Endothelial cell of umbilical vein (primary cell): ENCODE measurements around the gene DEGS2. TPM values are rescaled to one million over a fixed set of nuclear protein-coding genes. Genes with fewer than 3 reads are reported as not detected.

Experiments
- BruUV-seq: library from RNA; stranded (reverse); fragments of 400-500 nt; replicated peaks from 2 replicates; lab custom pipeline; 2021; lab: Mats Ljungman, UMichigan
- CTCF ChIA-PET: fragments of 300-600, 350-600 bp; sonication (Branson Sonifier 250); formaldehyde crosslinking; loops from one replicate; lab custom pipeline; 2021; ENCODE audit warnings: antibody characterized with exemption, inconsistent platforms; lab: Charles Lee
- POLR2A ChIA-PET: fragments of 300-600, 350-600 bp; sonication (Branson Sonifier 250); formaldehyde crosslinking; loops from one replicate; lab custom pipeline; 2021; ENCODE audit warnings: antibody characterized with exemption, inconsistent platforms; lab: Charles Lee
- DNase-seq: peaks from one replicate; pipeline ENCODE4 v3.0.0-alpha.2; 2011; ENCODE audit warnings: low read depth, low spot score
- FAIRE-seq: peaks from 2 replicates; lab custom pipeline; 2011; peaks lifted over from hg19 to GRCh38; lab: Jason Lieb, UNC
- H2AFZ ChIP-seq: 2 replicates; pipeline ENCODE4 v1.6.0; 2012; ENCODE audit warnings: low read depth, low read length, control low read depth, inconsistent platforms
- H3K27ac ChIP-seq: 2 replicates; pipeline ENCODE4 v1.5.1; 2011; ENCODE audit warnings: low read depth, mild to moderate bottlenecking, control low read depth, low read length, moderate library complexity; ENCODE audit not compliant: insufficient read depth
- H3K27me3 ChIP-seq, 2 experiments: 2 replicates each; pipeline versions ENCODE4 v1.6.0 to v1.6.1; 2011; ENCODE audit warnings: low read length in 2 of 2, mixed read lengths in 1 of 2; ENCODE audit not compliant: control insufficient read depth in 2 of 2, insufficient read depth in 2 of 2
- H3K36me3 ChIP-seq, 2 experiments: 2 replicates in 1 of 2; 3 replicates in 1 of 2; pipeline ENCODE4 v1.5.1; 2011; ENCODE audit warnings: low read length in 2 of 2, mild to moderate bottlenecking in 1 of 2, moderate library complexity in 1 of 2; ENCODE audit not compliant: control insufficient read depth in 2 of 2, insufficient read depth in 2 of 2; ENCODE audit errors: extremely low read depth in 1 of 2
- H3K4me1 ChIP-seq: 3 replicates; pipeline ENCODE4 v1.5.1; 2011; ENCODE audit warnings: mild to moderate bottlenecking, low read length; ENCODE audit not compliant: control insufficient read depth, insufficient read depth; ENCODE audit errors: extremely low read depth
- H3K4me2 ChIP-seq: 2 replicates; pipeline ENCODE4 v1.6.1; 2011; ENCODE audit warnings: low read length, control low read depth, mixed read lengths; ENCODE audit not compliant: insufficient read depth
- H3K4me3 ChIP-seq, 3 experiments: fragments of 200-600 bp in 1 of 3; sonication (generic), shearing (Covaris generic) in 1 of 3; replicated peaks in 1 of 3; 2 replicates each; pipeline ENCODE4 v1.5.1; 2011 to 2016; ENCODE audit warnings: control low read depth in 3 of 3, low read length in 3 of 3, mild to moderate bottlenecking in 2 of 3, inconsistent platforms in 1 of 3, low read depth in 1 of 3, moderate library complexity in 1 of 3; ENCODE audit not compliant: insufficient read depth in 1 of 3
- H3K79me2 ChIP-seq: 2 replicates; pipeline ENCODE4 v1.6.0; 2012; ENCODE audit warnings: low read length, inconsistent platforms; ENCODE audit not compliant: control insufficient read depth, insufficient read depth
- H3K9ac ChIP-seq: replicated peaks from 2 replicates; pipeline ENCODE3; 2011; ENCODE audit warnings: low read length, control low read depth; ENCODE audit not compliant: insufficient read depth; ENCODE audit errors: extremely low read depth
- H3K9me1 ChIP-seq: replicated peaks from 3 replicates; pipeline ENCODE4 v1.6.0; 2011; ENCODE audit warnings: mild to moderate bottlenecking, low read length; ENCODE audit not compliant: control insufficient read depth, insufficient read depth; ENCODE audit errors: extremely low read depth
- H3K9me3 ChIP-seq: replicated peaks from 2 replicates; pipeline ENCODE4 v1.5.1; 2012; ENCODE audit warnings: low read length, inconsistent platforms; ENCODE audit not compliant: control insufficient read depth, insufficient read depth
- H4K20me1 ChIP-seq: replicated peaks from 2 replicates; pipeline ENCODE3; 2011; ENCODE audit warnings: mild to moderate bottlenecking, low read length; ENCODE audit not compliant: control insufficient read depth, insufficient read depth; ENCODE audit errors: extremely low read depth
- EZH2 ChIP-seq: IDR thresholded peaks from 2 replicates; pipeline ENCODE4 v1.6.1; 2012; ENCODE audit warnings: borderline replicate concordance, low read depth, mild to moderate bottlenecking, moderate library complexity, low read length, inconsistent platforms; ENCODE audit not compliant: severe bottlenecking
- FOS ChIP-seq: IDR thresholded peaks from 2 replicates; pipeline ENCODE4 v1.6.1; 2011; ENCODE audit warnings: mild to moderate bottlenecking, low read length, moderate library complexity, borderline replicate concordance; ENCODE audit not compliant: insufficient read depth
- GATA2 ChIP-seq: IDR thresholded peaks from 2 replicates; pipeline ENCODE4 v1.7.0; 2011; ENCODE audit warnings: low read depth, mild to moderate bottlenecking, moderate library complexity, mixed read lengths, low read length; ENCODE audit not compliant: insufficient read length, insufficient read depth
- JUN ChIP-seq: IDR thresholded peaks from 2 replicates; pipeline ENCODE4 v1.6.1; 2011; ENCODE audit warnings: borderline replicate concordance, low read depth; ENCODE audit not compliant: insufficient read length, insufficient read depth
- MYC ChIP-seq: IDR thresholded peaks from one replicate; pipeline ENCODE4 v1.6.1; 2011; ENCODE audit warnings: mild to moderate bottlenecking, low read depth, low read length
- POLR2A ChIP-seq: IDR thresholded peaks from 2 replicates; pipeline ENCODE4 v1.6.1; 2012; ENCODE audit warnings: low read depth, mild to moderate bottlenecking, control low read depth, low read length
- POLR2AphosphoS5 ChIP-seq: IDR thresholded peaks from 2 replicates; pipeline ENCODE4 v1.6.1; 2012; ENCODE audit warnings: low read depth, mild to moderate bottlenecking, control low read depth, low read length, moderate library complexity; ENCODE audit not compliant: insufficient read depth
- dilution Hi-C: fragments of 300-500 bp; cut with MboI; formaldehyde crosslinking; loops from one replicate; pipeline ENCODE4 v1.15.0; 2019; ENCODE audit warnings: low sequenced_read_pairs; ENCODE audit not compliant: extremely low pct_ligation_motif_present
- intact Hi-C: fragments of 100-400 bp; cut with micrococcal nuclease; formaldehyde crosslinking; loops from one replicate; pipeline ENCODE4 v1.10.0; 2022
- polyA plus RNA-seq, 4 experiments: library from polyadenylated mRNA; depleted of rRNA in 3 of 4; stranded (reverse) in 3 of 4; unstranded in 1 of 4; fragments of >200 nt; gene quantifications; 2 replicates each; pipeline versions ENCODE4 v1.2.1 to v1.2.3, GENCODE V29; 2011 to 2012; ENCODE audit warnings: missing spikeins in 1 of 4
- total RNA-seq: library from RNA; stranded (reverse); gene quantifications from 2 replicates; pipeline ENCODE4 v1.2.3, GENCODE V29; 2021
- TF ChIP-seq, protein P1 (sequence below): IDR thresholded peaks from 2 replicates; pipeline ENCODE4 v1.6.1; 2011; ENCODE audit not compliant: insufficient read depth, insufficient read length
- TF ChIP-seq, protein P2 (sequence below), 2 donors: IDR thresholded peaks; 1 replicate in 1 of 2; 2 replicates in 1 of 2; pipeline ENCODE4 v1.5.1; 2011; ENCODE audit warnings: low read length in 2 of 2, mild to moderate bottlenecking in 2 of 2, moderate library complexity in 2 of 2, control low read depth in 1 of 2, inconsistent platforms in 1 of 2, low read depth in 1 of 2; ENCODE audit not compliant: insufficient read depth in 1 of 2; ENCODE audit errors: extremely low read depth in 1 of 2

DEGS2 gene
- total and polyA plus RNA-seq, 2 donors (not counting 3 experiments of a cell fraction or from before 2014, with no cell fraction given): 0.06 TPM; not detected in 1

DNA sequence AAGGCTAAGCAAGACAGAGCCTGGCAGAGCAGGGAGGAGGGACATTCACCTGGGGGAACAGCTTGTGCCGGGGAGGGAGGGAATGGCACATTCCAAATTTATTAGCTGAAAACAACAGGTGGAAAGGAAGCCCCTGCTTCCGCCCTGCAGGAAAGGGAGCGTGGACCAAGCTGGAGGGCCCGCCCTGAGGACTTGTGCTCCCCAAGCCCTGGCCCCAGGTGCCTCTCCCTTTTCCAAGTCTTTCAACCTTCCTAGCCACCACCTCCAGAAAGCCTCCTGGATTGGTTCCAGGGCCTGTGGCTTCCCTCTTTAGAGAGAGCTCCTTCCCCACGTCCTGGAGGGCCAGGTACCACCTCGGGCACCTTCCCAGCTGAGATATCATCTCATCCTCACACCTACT is 2.7 kb downstream of the DEGS2 start:
- no peaks in the 10 kb centered on the region for H3K36me3 ChIP-seq

DNA sequence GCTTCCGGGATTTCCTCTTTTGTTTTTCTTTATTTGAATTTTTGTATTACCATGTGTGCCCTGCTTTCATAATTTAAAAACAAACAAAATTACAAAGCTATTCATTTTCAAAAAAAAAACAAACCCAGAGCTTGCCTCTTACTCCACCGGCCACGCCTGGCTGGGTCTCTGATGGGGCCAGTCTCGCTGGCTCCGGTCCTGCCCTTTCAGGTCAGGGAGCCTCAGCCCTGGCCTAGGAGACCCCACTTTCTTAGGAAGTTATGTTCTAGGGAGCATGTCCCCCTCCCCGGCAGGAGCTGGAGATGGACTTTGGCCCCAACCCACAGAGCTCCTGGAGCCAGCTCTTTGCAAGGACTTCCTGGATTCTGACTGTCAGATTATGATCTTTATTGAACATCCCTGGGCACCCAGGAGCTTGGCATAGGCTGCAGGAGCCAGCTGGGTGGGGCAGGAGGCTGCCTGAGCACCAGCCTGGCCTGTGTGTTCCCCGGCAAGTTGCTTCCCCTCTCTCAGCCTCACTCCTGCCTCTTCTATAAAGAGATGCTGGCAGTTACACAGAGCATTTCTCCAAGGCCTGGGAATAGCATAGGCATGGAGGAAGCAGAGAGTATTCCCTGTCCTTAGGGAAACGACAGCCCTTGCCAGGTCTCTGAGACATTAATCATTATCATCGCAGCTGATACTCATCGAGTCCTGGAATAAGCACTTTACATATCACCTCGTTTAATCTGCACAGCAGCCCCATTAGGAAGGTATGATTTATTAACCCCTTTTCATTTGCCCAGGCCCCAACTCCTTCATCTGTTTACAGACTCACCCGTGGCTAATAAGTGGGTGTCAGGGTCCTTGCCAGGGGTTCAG is 3.5 kb downstream of the DEGS2 start:
- no peaks in the 10 kb centered on the region for H3K79me2 ChIP-seq
- no peak overlapping the region for H3K4me3 ChIP-seq
- BruUV-seq: no TSS peak
- H4K20me1 ChIP-seq: no peaks in the 10 kb centered on the region
- no peak overlapping the region for H3K4me2 ChIP-seq
- intact Hi-C loops: loop anchor here (1.0 to 2.0 kb wide), 3 partner anchors 14 to 59 kb away; no protein-coding TSS in a partner anchor
- CTCF ChIA-PET: interaction anchor here (0.8 to 3.8 kb wide), 13 partner anchors 9 to 219 kb away, joined by 3 to 47 read pairs (median 5); a partner anchor contains a TSS
- no peak overlapping the region for H2AFZ ChIP-seq
- POLR2A ChIA-PET: interaction anchor here (1.4 kb wide), 1 partner anchor 13 kb away, joined by 6 read pairs; no protein-coding TSS in a partner anchor
- H3K9me1 ChIP-seq: no peaks in the 10 kb centered on the region
- H3K9me3 ChIP-seq: no peaks in the 10 kb centered on the region
- no peaks in the 10 kb centered on the region for H3K36me3 ChIP-seq
- DNase-seq (no peak), FAIRE-seq (no peak)
- dilution Hi-C loops: no loop called here
- H3K27me3 ChIP-seq: peaks cover 14 to 18% of the 10 kb centered on the region in 2 experiments
- no peak overlapping the region for H3K9ac ChIP-seq
- H3K4me1 ChIP-seq: no peaks in the 10 kb centered on the region
- TF ChIP-seq POLR2A (no peak), JUN (no peak), GATA2 (no peak), FOS (no peak), EZH2 (no peak), MYC (no peak), POLR2AphosphoS5 (no peak)
- TF ChIP-seq, protein P1, sequence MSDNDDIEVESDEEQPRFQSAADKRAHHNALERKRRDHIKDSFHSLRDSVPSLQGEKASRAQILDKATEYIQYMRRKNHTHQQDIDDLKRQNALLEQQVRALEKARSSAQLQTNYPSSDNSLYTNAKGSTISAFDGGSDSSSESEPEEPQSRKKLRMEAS: no peak
- TF ChIP-seq, protein P2, sequence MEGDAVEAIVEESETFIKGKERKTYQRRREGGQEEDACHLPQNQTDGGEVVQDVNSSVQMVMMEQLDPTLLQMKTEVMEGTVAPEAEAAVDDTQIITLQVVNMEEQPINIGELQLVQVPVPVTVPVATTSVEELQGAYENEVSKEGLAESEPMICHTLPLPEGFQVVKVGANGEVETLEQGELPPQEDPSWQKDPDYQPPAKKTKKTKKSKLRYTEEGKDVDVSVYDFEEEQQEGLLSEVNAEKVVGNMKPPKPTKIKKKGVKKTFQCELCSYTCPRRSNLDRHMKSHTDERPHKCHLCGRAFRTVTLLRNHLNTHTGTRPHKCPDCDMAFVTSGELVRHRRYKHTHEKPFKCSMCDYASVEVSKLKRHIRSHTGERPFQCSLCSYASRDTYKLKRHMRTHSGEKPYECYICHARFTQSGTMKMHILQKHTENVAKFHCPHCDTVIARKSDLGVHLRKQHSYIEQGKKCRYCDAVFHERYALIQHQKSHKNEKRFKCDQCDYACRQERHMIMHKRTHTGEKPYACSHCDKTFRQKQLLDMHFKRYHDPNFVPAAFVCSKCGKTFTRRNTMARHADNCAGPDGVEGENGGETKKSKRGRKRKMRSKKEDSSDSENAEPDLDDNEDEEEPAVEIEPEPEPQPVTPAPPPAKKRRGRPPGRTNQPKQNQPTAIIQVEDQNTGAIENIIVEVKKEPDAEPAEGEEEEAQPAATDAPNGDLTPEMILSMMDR (IDR thresholded peaks at IDR 0.05; ENCODE audit: extremely low read depth in 1 of 2, insufficient read depth in 1 of 2, low read depth in 1 of 2, low read length in 2 of 2): no peak
- no peak overlapping the region for H3K27ac ChIP-seq

More for the DNA sequence above, 2.7 kb downstream of the DEGS2 start:
- no peak overlapping the region for H3K9ac ChIP-seq
- dilution Hi-C loops: no loop called here
- TF ChIP-seq EZH2 (no peak), JUN (no peak), POLR2A (no peak), GATA2 (no peak), POLR2AphosphoS5 (no peak), MYC (no peak)
- TF ChIP-seq, protein P1: no peak
- H3K9me3 ChIP-seq: no peaks in the 10 kb centered on the region
- DNase-seq (no peak), FAIRE-seq (no peak)
- no peaks in the 10 kb centered on the region for H3K9me1 ChIP-seq
- intact Hi-C loops: loop anchor here (1.0 to 2.0 kb wide), 2 partner anchors 14 to 58 kb away; no protein-coding TSS in a partner anchor
- ChIA-PET CTCF (interaction anchor here (1.3 to 3.8 kb wide), 5 partner anchors 8 to 51 kb away, joined by 3 to 47 read pairs (median 5); no protein-coding TSS in a partner anchor), POLR2A (no interaction called here)
- no peaks in the 10 kb centered on the region for H3K79me2 ChIP-seq
- no peaks in the 10 kb centered on the region for H4K20me1 ChIP-seq
- H3K4me1 ChIP-seq: no peaks in the 10 kb centered on the region
- no peak overlapping the region for H3K27ac ChIP-seq
- no peak overlapping the region for H3K4me3 ChIP-seq
- H3K27me3 ChIP-seq: peaks cover 14 to 20% of the 10 kb centered on the region in 2 experiments
- H3K4me2 ChIP-seq: no peak overlapping the region
- no peak overlapping the region for H2AFZ ChIP-seq
- BruUV-seq: no TSS peak
